HG03432 (cell line): ENCODE measurements around the gene ARHGAP22.

ENCODE experiments used
- ATAC-seq: cut with Tn5 transposase; IDR thresholded peaks from one replicate; pipeline ENCODE4 v1.9.1; 2021; ENCODE audit warnings: mild to moderate bottlenecking, moderate library complexity; ENCODE audit not compliant: unreplicated experiment

The ARHGAP22 gene

DNA sequence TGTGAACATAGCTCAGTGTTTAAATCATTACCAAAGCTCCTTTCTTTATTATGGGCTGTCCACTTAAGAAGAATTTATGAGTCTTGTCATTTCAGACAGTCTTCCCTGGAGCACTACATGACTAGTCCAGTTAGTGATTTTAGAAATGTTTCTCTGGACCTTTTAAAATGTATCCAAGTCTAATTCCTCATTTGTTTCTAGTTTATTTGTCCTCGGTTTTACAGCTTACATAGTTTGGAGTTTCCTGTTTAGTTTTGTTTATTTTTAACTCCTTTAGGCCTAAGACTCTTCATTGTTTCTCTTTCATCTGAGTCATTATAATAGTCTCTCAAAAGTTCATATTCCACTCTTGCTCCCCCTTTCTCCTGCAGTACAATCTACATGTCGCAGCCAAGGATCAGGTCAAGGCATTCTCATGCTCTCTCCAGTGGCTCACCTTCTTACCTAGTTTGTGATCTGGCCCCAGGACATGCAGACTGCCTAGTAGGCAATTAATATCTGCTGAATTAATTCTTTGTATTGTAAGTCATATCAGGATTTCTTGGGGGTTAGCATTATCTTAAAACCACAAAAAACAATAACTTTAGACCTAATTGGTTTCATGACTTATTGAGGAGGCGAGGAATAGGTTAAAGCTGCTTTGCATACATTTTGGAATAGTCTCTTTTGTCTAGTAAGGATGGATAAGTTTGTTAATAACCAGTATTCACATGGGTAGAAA, 204.6 kb downstream of the ARHGAP22 start:
- ATAC-seq: no peak

- ATAC-seq: no peak
Observed at GRCh38 chr10:48399551-48399950, 205.3 kb downstream of the ARHGAP22 start.

DNA sequence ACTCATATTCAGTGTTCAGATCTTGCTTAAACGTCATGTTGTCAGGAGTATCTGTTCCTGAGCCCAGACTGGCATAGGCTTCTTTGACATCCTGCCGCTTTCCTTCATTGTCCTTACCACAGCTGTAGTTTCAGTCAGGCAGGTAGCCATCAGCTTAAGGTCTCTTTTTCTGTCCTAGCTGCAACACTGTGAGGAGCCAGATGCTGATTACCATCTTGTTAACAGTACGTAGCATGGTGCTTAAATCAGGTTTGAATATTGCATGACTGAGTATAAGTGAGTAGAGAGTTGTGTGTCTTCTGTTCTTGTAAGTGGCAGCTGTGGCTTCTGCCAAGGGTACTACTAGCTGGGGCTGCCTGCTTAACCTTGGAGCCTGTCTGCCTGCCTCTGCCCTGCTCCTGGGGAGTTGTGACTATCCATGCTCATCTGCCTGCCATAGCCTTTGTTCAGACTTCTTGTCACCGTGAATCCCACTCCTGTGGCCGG, 205.8 kb downstream of the ARHGAP22 start:
- ATAC-seq: no peak

GRCh38 chr10:48398261-48398660, 206.6 kb downstream of the ARHGAP22 start:
- no peak for ATAC-seq
